Left renal cortex interstitium (tissue), 4 donors: Measurements from ENCODE around the gene MARCHF10. TPM values are rescaled to one million over a fixed set of nuclear protein-coding genes. Genes with fewer than 3 reads are reported as not detected.

Source experiments
- DNase-seq, 4 donors: peaks; one replicate each; pipeline ENCODE4 v3.0.0-alpha.2; 2013; ENCODE audit warnings: low read depth in 4 of 4, low spot score in 2 of 4, missing footprints in 1 of 4
- polyA plus RNA-seq, 4 donors: library from polyadenylated mRNA; unstranded; fragments of 120-200 nt; gene quantifications; one replicate each; pipeline ENCODE4 v1.2.1, GENCODE V29; 2013; ENCODE audit not compliant: insufficient read length in 4 of 4

MARCHF10 gene
- polyA plus RNA-seq, 4 donors: 0.97 to 1.5 (median 1.2) TPM

GRCh38 chr17:62681061-62681938 lies 126.8 kb downstream of the MARCHF10 start:
- DNase-seq: no peak

GRCh38 chr17:62680541-62681052 lies 127.5 kb downstream of the MARCHF10 start:
- DNase-seq: no peak

GRCh38 chr17:62679866-62680377 lies 128.2 kb downstream of the MARCHF10 start:
- DNase-seq: no peak

- no peak for DNase-seq
These were observed 129.7 kb downstream of the MARCHF10 start for GRCh38 chr17:62678214-62678919.

GRCh38 chr17:62676952-62677596 lies 131.0 kb downstream of the MARCHF10 start:
- DNase-seq: no peak

DNA sequence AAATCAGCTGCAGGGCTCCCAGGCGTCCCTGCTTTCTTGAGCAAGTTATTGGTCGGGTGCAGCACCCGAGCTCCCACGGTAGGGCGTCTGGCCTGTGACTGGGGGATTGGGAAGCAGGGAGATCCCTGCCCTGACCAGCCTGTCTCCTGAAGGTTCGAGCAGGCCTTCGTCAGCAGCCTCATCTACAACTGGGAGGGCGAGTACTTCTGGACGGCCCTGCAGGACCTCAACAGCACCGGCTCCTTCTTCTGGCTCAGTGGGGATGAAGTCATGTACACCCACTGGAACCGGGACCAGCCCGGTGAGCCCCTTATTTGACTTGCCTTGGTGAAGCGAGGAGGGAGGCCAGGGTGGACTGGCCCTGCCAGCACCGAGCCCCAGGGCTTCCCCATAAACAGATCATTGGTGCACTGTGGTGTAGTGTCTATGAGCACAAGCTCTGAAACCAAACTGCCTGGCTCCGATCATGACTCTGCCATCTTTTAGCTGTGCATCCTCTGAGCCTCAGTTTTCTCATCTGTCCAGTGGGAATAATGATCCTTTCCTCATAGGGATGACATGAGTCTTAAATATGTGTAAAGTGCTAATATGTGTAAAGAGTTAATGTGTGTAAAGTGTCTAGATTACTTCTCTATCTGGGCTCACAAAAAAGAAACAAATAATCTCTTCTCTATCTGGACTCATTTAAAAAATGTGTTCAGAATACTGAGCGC lies 131.7 kb downstream of the MARCHF10 start:
- DNase-seq: no peak

GRCh38 chr17:62675701-62676100 lies 132.4 kb downstream of the MARCHF10 start:
- DNase-seq: no peak

GRCh38 chr17:62675260-62675659 lies 132.9 kb downstream of the MARCHF10 start:
- no peak for DNase-seq

DNA sequence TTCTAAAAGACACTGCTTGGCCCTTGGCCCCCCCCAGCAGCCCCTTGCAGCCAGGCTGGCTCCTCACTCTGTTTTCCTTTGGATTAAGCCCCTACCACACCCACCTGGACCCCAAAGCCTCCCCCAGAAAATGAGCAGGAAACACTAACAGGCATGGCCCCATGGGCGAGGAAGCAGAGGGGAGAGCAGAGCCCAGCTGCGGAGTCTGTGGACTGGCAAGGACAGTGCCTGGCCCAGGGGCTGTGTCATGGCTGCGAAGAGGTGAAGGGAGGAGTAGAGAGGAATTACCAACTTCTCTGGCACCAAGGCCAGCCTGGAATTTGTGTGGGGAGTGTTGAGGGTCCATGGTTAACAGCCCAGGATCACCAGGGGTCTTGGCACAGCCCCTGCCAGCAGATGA lies 133.3 kb downstream of the MARCHF10 start:
- no peak for DNase-seq

DNA sequence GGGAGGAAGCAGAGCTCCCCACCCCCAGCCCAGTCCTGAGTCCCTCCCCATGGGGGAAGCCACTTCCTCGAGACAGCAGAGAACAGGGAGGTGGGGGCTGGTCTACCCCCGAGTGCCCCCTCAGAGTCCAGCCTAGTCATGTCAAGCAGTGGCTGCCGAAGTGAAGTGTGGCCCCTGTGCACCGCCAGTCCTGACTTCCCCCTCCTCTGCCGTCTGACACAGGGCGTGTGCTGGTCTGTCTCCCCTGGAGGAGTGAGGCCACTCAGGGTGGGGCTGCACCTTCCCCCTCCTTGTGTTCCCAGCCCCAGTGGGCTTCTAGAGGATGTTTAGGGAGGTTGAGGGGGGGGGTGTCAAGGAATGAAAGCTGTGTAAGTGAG lies 133.8 kb downstream of the MARCHF10 start:
- no peak for DNase-seq

DNA sequence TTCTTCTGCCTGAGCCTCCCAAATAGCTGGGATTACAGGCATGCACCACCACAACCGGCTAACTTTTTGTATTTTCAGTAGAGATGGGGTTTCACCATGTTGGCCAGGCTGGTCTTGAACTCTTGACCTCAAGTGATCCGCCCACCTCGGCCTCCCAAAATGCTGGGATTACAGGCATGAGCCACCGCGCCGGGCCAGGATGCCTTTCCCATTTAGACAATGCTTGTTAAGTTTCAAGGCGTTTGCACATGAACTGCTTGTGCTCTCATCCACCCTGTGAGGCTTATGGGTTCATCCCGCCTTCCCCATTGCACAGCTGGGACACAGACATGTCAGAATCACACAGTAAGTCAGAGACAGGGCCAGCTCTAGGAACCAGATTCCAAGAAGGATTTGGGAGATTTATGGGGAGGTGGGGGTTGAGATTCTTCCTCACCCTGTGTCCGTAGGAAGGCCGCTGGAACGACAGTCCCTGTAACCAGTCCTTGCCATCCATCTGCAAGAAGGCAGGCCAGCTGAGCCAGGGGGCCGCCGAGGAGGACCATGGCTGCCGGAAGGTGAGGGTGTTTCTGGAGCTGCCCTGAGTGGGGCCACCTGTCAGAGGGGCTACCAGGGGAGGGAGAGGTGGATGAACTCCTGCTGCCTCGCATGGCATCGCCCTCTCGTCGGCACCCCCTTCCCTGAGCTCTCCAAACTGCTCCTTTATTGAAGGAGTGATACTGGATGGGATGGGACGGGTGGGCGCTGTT lies 134.3 kb downstream of the MARCHF10 start:
- no peak for DNase-seq

- DNase-seq: no peak
These were observed 135.2 kb downstream of the MARCHF10 start for GRCh38 chr17:62672957-62673356.

- DNase-seq: no peak
These were observed 136.6 kb downstream of the MARCHF10 start for GRCh38 chr17:62671553-62671952.

- DNase-seq: no peak
These were observed 137.8 kb downstream of the MARCHF10 start for GRCh38 chr17:62670202-62670821.

GRCh38 chr17:62668091-62668804 lies 139.9 kb downstream of the MARCHF10 start:
- no peak for DNase-seq

DNA sequence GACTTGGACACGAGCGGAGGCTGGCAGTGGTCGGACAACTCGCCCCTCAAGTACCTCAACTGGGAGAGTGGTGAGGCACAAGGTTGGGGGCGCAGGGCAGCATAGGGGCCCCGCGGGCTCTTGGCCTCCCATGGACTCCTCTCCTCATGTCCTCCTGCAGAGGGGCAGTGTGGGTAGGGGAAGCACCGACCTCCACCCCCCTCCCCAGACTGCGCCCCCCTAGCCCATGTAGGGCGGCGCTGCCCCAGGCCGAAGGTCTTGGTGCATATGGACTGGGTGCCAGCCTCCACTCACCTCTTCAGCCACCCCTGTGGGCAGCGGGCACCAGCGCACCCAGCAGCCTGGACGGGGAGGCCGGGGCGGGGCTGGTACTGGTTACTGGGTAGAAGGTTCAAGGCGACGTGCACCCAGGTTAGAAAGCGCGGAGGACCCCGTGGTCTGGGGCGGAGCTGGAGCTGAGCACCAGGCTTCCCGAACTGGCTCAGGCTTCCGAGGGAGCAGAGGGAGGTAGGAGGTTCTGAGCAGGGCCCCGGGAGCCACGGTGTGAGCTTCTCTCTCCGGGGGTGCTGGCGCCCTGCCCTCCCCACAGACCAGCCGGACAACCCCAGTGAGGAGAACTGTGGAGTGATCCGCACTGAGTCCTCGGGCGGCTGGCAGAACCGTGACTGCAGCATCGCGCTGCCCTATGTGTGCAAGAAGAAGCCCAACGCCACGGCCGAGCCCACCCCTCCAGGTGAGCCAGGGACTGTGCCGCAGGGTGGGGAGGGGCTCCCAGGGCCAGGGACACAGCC lies 141.1 kb downstream of the MARCHF10 start:
- no peak for DNase-seq

DNA sequence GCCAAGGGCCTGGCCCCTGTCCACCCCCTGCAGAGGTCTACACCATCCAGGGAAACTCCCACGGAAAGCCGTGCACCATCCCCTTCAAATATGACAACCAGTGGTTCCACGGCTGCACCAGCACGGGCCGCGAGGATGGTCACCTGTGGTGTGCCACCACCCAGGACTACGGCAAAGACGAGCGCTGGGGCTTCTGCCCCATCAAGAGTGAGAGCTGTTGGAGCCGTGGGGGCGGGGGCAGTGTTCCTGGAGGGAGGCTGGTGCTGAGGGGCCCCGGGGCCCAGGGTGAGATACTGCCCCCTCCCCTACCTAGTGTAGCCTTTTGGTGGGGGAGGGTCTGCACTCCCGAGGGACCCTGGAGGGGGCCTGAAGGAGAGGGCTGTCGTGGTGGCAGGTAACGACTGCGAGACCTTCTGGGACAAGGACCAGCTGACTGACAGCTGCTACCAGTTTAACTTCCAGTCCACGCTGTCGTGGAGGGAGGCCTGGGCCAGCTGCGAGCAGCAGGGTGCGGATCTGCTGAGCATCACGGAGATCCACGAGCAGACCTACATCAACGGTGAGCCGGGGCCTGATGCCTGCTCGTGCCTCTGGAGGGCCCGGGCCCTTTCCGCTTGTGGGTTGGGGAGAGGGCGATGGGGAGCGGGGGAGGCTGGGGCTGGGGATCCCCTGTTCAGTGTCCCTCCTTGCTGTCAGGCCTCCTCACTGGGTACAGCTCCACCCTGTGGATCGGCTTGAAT lies 141.9 kb downstream of the MARCHF10 start:
- no peak for DNase-seq
